ENCODE data around the gene COL6A3.

COL6A3 gene

GRCh38 chr2:237413777-237414661 is at the start of gene COL6A3:
Gene COL6A3 (minus strand): TSS chr2:237414164. CDS start chr2:237396817, 17,347 bp downstream.
- no peak for DNase-seq

- DNase-seq: no peak
Observed at GRCh38 chr2:237459741-237460174, 45.8 kb upstream of the COL6A3 start.

GRCh38 chr2:237459226-237459625 is 45.3 kb upstream of the COL6A3 start:
- no peak for DNase-seq

GRCh38 chr2:237458519-237458918 is 44.6 kb upstream of the COL6A3 start:
- DNase-seq: no peak

- no peak for DNase-seq
Observed at GRCh38 chr2:237457388-237457941, 43.5 kb upstream of the COL6A3 start.

GRCh38 chr2:237456200-237456843 is 42.4 kb upstream of the COL6A3 start:
- no peak for DNase-seq

GRCh38 chr2:237455764-237456163 is 41.8 kb upstream of the COL6A3 start:
- no peak for DNase-seq

- DNase-seq: no peak
Observed at GRCh38 chr2:237453671-237454070, 39.7 kb upstream of the COL6A3 start.

GRCh38 chr2:237452861-237453260 is 38.9 kb upstream of the COL6A3 start:
- DNase-seq: no peak

- DNase-seq: no peak
Observed at GRCh38 chr2:237451643-237452469, 37.9 kb upstream of the COL6A3 start.

GRCh38 chr2:237450583-237450982 is 36.6 kb upstream of the COL6A3 start:
- no peak for DNase-seq

- DNase-seq: no peak
Observed at GRCh38 chr2:237450108-237450507, 36.1 kb upstream of the COL6A3 start.

GRCh38 chr2:237449193-237449881 is 35.4 kb upstream of the COL6A3 start:
- DNase-seq: no peak

GRCh38 chr2:237448626-237449025 is 34.7 kb upstream of the COL6A3 start:
- DNase-seq: no peak

GRCh38 chr2:237448171-237448570 is 34.2 kb upstream of the COL6A3 start:
- DNase-seq: no peak

GRCh38 chr2:237447496-237447895 is 33.5 kb upstream of the COL6A3 start:
- DNase-seq: no peak

GRCh38 chr2:237446338-237446665 is 32.3 kb upstream of the COL6A3 start:
- no peak for DNase-seq

- DNase-seq: no peak
Observed at GRCh38 chr2:237445611-237446337, 31.8 kb upstream of the COL6A3 start.

GRCh38 chr2:237444071-237444470 is 30.1 kb upstream of the COL6A3 start:
- no peak for DNase-seq

GRCh38 chr2:237441605-237442274 is 27.8 kb upstream of the COL6A3 start:
- no peak for DNase-seq

GRCh38 chr2:237440819-237441281 is 26.9 kb upstream of the COL6A3 start:
- no peak for DNase-seq
